ENCODE results near the gene DAPK3. TPM values are rescaled to one million over a fixed set of nuclear protein-coding genes. Genes with fewer than 3 reads are reported as not detected.

Gene DAPK3
- total RNA-seq, 1 experiment from 2014 or later, result 60.9 TPM

DNA sequence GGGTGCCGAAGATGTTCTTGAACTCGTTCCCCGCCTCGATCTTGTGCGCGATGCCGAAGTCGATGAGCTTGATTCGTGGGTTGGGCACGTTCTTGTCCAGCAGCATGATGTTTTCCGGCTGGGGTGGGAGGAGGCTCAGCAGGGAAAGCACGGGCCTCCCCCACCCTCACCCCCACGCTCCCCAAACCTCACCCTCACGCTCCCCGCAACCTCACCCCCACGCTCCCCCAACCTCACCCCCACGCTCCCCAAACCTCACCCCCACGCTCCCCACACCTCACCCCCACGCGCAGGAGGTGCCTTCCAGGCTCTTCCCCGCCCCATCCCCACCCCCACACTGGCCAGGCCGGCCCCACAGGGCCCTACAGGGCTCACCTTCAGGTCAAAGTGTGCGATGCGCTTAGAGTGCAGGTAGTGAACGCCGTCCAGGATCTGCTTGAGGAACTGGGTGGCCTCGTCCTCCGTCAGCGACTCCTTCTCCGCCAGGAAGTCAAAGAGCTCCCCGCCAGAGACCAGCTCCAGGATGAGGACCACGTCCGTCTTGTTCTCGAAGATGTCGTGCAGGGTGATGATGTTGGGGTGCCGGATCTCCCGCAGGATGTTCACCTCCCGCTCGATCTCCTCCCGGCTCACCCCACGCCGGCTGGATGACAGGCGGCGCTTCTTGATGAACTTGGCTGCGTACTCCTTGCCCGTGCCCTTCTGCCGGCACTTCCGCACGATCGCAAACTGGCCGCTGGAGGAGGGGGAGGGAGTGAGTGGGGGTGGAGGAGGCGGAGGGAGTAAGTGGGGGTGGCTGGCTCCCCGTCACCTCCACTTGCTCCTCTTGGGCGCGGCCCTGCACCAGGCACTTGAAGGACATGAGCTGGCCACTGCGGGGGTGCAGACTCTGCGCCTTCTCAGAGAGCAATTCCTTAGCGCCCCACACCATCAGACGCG lies 6.4 kb downstream of the DAPK3 start:
- DNase-seq (ENCODE audit: unreplicated experiment), result no peak
- BruUV-seq (replicated peaks), result no TSS peak
- Mint-ChIP-seq H3K4me1 (ENCODE audit: insufficient read depth, unreplicated experiment) (peaks cover 10% of the 10 kb centered on the region), H3K4me3 (ENCODE audit: unreplicated experiment) (no peak overlapping the region), H3K9me3 (ENCODE audit: unreplicated experiment) (no peaks in the 10 kb centered on the region), H3K36me3 (ENCODE audit: insufficient read depth, unreplicated experiment) (peaks cover 81% of the 10 kb centered on the region), H3K27ac (ENCODE audit: low read depth, unreplicated experiment) (no peak overlapping the region), H3K27me3 (ENCODE audit: insufficient read depth, unreplicated experiment) (no peaks in the 10 kb centered on the region)
- no peak for TF ChIP-seq CTCF (IDR thresholded peaks at IDR 0.05; ENCODE audit: unreplicated experiment)
- intact Hi-C loops (cut with micrococcal nuclease), result no loop called here
- ChIA-PET POLR2A (no interaction called here), CTCF (interaction anchor here (0.6 to 1.1 kb wide), 2 partner anchors 74 to 660 kb away, joined by 3 read pairs; no protein-coding TSS in a partner anchor)

DNA sequence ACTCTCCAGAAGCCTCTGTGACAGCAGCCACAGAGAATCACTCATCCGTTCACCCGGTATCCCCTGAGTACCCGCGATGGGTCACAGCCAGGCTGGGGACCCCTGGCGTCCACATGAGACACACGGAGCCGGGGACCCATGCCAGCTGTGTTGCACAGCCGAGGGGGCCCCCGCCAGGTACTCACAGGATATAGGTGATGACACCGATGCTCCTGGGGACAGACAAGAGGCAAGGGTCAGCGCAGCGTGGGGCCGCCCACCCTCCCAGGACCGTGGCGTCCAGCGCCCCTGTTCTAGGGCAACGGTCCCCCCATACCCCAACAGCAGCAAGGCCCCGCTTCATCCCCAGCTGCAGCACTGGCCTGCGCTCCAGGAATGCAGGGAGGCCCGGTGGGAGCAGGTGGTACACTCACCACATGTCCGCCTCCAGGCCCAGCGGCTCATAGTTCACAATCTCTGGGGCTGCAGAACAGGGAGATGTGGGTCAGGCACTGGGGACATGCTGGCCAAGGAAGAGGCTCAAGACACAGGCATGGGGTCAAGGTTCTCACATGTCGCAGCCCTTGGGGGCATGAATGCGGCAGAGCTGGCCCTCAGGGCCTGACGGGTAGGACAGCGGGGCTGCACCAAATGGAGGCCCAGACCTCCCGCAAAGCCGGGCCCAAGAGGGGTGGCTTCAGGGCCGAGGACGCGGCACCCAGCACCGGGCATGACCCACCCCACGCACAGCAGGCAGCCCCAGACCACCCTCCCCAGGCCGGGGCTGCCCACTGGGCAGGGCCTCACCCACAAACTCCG lies 7.2 kb downstream of the DAPK3 start:
- H3K4me1 Mint-ChIP-seq (ENCODE audit: insufficient read depth, unreplicated experiment), result peaks cover 4% of the 10 kb centered on the region
- BruUV-seq (replicated peaks), result no TSS peak
- peaks cover 73% of the 10 kb centered on the region for H3K36me3 Mint-ChIP-seq (ENCODE audit: insufficient read depth, unreplicated experiment)
- DNase-seq (ENCODE audit: unreplicated experiment), result no peak
- ChIA-PET POLR2A (no interaction called here), CTCF (interaction anchor here (0.6 to 1.1 kb wide), 2 partner anchors 73 to 659 kb away, joined by 3 read pairs; no protein-coding TSS in a partner anchor)
- no peak overlapping the region for H3K4me3 Mint-ChIP-seq (ENCODE audit: unreplicated experiment)
- H3K27me3 Mint-ChIP-seq (ENCODE audit: insufficient read depth, unreplicated experiment), result no peaks in the 10 kb centered on the region
- intact Hi-C loops (cut with micrococcal nuclease), result no loop called here
- TF ChIP-seq CTCF (IDR thresholded peaks at IDR 0.05; ENCODE audit: unreplicated experiment), result no peak
- no peak overlapping the region for H3K27ac Mint-ChIP-seq (ENCODE audit: low read depth, unreplicated experiment)
- H3K9me3 Mint-ChIP-seq (ENCODE audit: unreplicated experiment), result no peaks in the 10 kb centered on the region

GRCh38 chr19:3961007-3961406 lies 9.9 kb downstream of the DAPK3 start:
- DNase-seq (ENCODE audit: unreplicated experiment), result no peak
- no TSS peak for BruUV-seq (replicated peaks)
- Mint-ChIP-seq H3K4me3 (ENCODE audit: unreplicated experiment) (no peak overlapping the region), H3K27me3 (ENCODE audit: insufficient read depth, unreplicated experiment) (no peaks in the 10 kb centered on the region), H3K27ac (ENCODE audit: low read depth, unreplicated experiment) (no peak overlapping the region), H3K36me3 (ENCODE audit: insufficient read depth, unreplicated experiment) (peaks cover 79% of the 10 kb centered on the region), H3K9me3 (ENCODE audit: unreplicated experiment) (no peaks in the 10 kb centered on the region), H3K4me1 (ENCODE audit: insufficient read depth, unreplicated experiment) (no peaks in the 10 kb centered on the region)
- ChIA-PET POLR2A (no interaction called here), CTCF (no interaction called here)
- no peak for TF ChIP-seq CTCF (IDR thresholded peaks at IDR 0.05; ENCODE audit: unreplicated experiment)
- intact Hi-C loops (cut with micrococcal nuclease), result no loop called here

DNA sequence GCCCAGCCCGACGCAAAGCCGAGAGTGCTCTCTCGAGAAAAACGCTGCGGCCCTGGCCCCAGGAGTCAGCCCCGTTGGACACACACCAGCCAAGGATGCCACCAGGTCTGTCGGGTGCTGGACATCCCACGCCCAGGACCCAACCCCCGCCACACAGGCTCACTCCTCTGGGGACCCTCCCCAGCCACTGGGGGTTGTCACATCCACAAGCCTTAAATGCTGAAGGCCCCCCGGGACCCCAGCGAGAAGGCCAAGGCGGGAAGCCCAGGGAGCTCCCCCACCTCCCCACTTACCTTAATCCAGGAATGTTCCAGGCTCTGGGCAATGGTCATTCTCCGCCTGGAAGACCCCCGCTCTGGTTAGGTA lies 11.2 kb downstream of the DAPK3 start:
- peaks cover 74% of the 10 kb centered on the region for H3K36me3 Mint-ChIP-seq (ENCODE audit: insufficient read depth, unreplicated experiment)
- ChIA-PET POLR2A (interaction anchor here (0.6 to 1.2 kb wide), 2 partner anchors 9 to 13 kb away, joined by 3 to 4 read pairs; no protein-coding TSS in a partner anchor), CTCF (interaction anchor here (0.6 kb wide), 1 partner anchor 9 kb away, joined by 8 read pairs; no protein-coding TSS in a partner anchor)
- H3K4me3 Mint-ChIP-seq (ENCODE audit: unreplicated experiment), result no peak overlapping the region
- no peaks in the 10 kb centered on the region for H3K4me1 Mint-ChIP-seq (ENCODE audit: insufficient read depth, unreplicated experiment)
- no peaks in the 10 kb centered on the region for H3K27me3 Mint-ChIP-seq (ENCODE audit: insufficient read depth, unreplicated experiment)
- BruUV-seq (replicated peaks), result no TSS peak
- intact Hi-C loops (cut with micrococcal nuclease), result no loop called here
- no peak for TF ChIP-seq CTCF (IDR thresholded peaks at IDR 0.05; ENCODE audit: unreplicated experiment)
- DNase-seq (ENCODE audit: unreplicated experiment), result no peak
- no peak overlapping the region for H3K27ac Mint-ChIP-seq (ENCODE audit: low read depth, unreplicated experiment)
- H3K9me3 Mint-ChIP-seq (ENCODE audit: unreplicated experiment), result no peaks in the 10 kb centered on the region

Data from MCF 10A (cell line).